Upper lobe of left lung (tissue), 4 donors: ENCODE measurements around the gene HNRNPL.

Source experiments
- CTCF ChIP-seq, 6 experiments: fragments of 450-650 bp in 4 of 6; fragments of 200-600 bp in 2 of 6; sonication (generic) in 2 of 6; IDR thresholded peaks; one replicate each; pipeline ENCODE4 v1.5.1; 2016 to 2019; ENCODE audit warnings: antibody characterized with exemption in 6 of 6
- POLR2A ChIP-seq, 4 donors: fragments of 450-650 bp; IDR thresholded peaks; one replicate each; pipeline ENCODE4 v1.5.1; 2016 to 2017; ENCODE audit warnings: antibody characterized with exemption in 4 of 4, mild to moderate bottlenecking in 2 of 4

GRCh38 chr19:38875656-38876395 lies 26.0 kb upstream of the HNRNPL start:
- no peak for TF ChIP-seq CTCF (IDR thresholded peaks at IDR 0.05)
- no peak for TF ChIP-seq POLR2A (IDR thresholded peaks at IDR 0.05)
